ENCODE results near the gene KCNT1. TPM values are rescaled to one million over a fixed set of nuclear protein-coding genes. Genes with fewer than 3 reads are reported as not detected.

KCNT1 gene
- total RNA-seq, 1 experiment from 2014 or later = 0.17 TPM

GRCh38 chr9:135833864-135834263 is 131.9 kb downstream of the KCNT1 start:
- DNase-seq (ENCODE audit: low read depth, low spot score) (no peak), ATAC-seq (no peak)
- H3K79me2 ChIP-seq (ENCODE audit: insufficient read depth, low read length) = peaks cover 54% of the 10 kb centered on the region
- no peak overlapping the region for H3K4me3 ChIP-seq (replicated peaks in 1 of 2; ENCODE audit: low read depth in 1 of 2, low read length in 2 of 2)
- no peak overlapping the region for H3K27ac ChIP-seq (ENCODE audit: low read depth, low read length)
- no peaks in the 10 kb centered on the region for H3K4me1 ChIP-seq (ENCODE audit: control insufficient read depth in 1 of 2, insufficient read depth in 2 of 2, low read length in 2 of 2)
- no peak overlapping the region for H3K9ac ChIP-seq (ENCODE audit: low read length)
- intact Hi-C loops (cut with micrococcal nuclease) = no loop called here
- H4K20me1 ChIP-seq (ENCODE audit: insufficient read depth) = peaks cover 3% of the 10 kb centered on the region; the same call in 1 of the 2 replicates
- H2AFZ ChIP-seq (ENCODE audit: low read depth, low read length, poor library complexity, severe bottlenecking) = no peak overlapping the region
- no peaks in the 10 kb centered on the region for H3K36me3 ChIP-seq (ENCODE audit: control insufficient read depth in 1 of 2, insufficient read depth in 2 of 2, low read length in 2 of 2)
- no peaks in the 10 kb centered on the region for H3K9me2 ChIP-seq (ENCODE audit: insufficient read depth)
- POLR2A ChIA-PET = no interaction called here
- H3K27me3 ChIP-seq (ENCODE audit: insufficient read depth, low read length) = no peaks in the 10 kb centered on the region
- CTCF ChIA-PET = no interaction called here
- no peaks in the 10 kb centered on the region for H3K9me3 ChIP-seq (ENCODE audit: control insufficient read depth in 1 of 2, insufficient read depth in 1 of 2, low read depth in 1 of 2, low read length in 2 of 2)
- TF ChIP-seq ZNF274 (IDR thresholded peaks at IDR 0.05; ENCODE audit: low read depth, low read length) (no peak), RAD21 (IDR thresholded peaks at IDR 0.05; ENCODE audit: low read depth) (no peak), CBX3 (IDR thresholded peaks at IDR 0.05; ENCODE audit: low read depth) (no peak), EZH2phosphoT487 (IDR thresholded peaks at IDR 0.05; ENCODE audit: borderline replicate concordance) (no peak), ATF3 (IDR thresholded peaks at IDR 0.05) (no peak), YY1 (IDR thresholded peaks at IDR 0.05; ENCODE audit: extremely low read depth, insufficient replicate concordance, low read depth, low read length) (no peak), ZFX (IDR thresholded peaks at IDR 0.05) (no peak), CTCF (IDR thresholded peaks at IDR 0.05 in 2 of 3, conservative IDR thresholded peaks at IDR 0.05 in 1 of 3; ENCODE audit: borderline replicate concordance in 1 of 3, insufficient read depth in 1 of 3, low read depth in 2 of 3, low read length in 2 of 3) (no peak), SP1 (IDR thresholded peaks at IDR 0.05; ENCODE audit: low read depth) (no peak), EGR1 (IDR thresholded peaks at IDR 0.05; ENCODE audit: low read depth) (no peak)
- TF ChIP-seq, protein P1, sequence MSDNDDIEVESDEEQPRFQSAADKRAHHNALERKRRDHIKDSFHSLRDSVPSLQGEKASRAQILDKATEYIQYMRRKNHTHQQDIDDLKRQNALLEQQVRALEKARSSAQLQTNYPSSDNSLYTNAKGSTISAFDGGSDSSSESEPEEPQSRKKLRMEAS (IDR thresholded peaks at IDR 0.05) = no peak
- BruUV-seq (replicated peaks) = no TSS peak
- RAD21 ChIA-PET (ENCODE audit: low non-redundant PET in 1 of 2, low total read pairs in 2 of 2, uncharacterized antibody in 2 of 2, unreplicated experiment in 2 of 2) = no interaction called here
- H3K4me2 ChIP-seq (ENCODE audit: low read length) = no peak overlapping the region

All from HCT116 (cell line).